ENCODE measurements around the gene C2orf68. TPM values are rescaled to one million over a fixed set of nuclear protein-coding genes. Genes with fewer than 3 reads are reported as not detected.

Gene C2orf68
- total and polyA plus RNA-seq, 3 experiments from 2014 or later, result 17.9 to 27.3 (median 26.7) TPM

DNA sequence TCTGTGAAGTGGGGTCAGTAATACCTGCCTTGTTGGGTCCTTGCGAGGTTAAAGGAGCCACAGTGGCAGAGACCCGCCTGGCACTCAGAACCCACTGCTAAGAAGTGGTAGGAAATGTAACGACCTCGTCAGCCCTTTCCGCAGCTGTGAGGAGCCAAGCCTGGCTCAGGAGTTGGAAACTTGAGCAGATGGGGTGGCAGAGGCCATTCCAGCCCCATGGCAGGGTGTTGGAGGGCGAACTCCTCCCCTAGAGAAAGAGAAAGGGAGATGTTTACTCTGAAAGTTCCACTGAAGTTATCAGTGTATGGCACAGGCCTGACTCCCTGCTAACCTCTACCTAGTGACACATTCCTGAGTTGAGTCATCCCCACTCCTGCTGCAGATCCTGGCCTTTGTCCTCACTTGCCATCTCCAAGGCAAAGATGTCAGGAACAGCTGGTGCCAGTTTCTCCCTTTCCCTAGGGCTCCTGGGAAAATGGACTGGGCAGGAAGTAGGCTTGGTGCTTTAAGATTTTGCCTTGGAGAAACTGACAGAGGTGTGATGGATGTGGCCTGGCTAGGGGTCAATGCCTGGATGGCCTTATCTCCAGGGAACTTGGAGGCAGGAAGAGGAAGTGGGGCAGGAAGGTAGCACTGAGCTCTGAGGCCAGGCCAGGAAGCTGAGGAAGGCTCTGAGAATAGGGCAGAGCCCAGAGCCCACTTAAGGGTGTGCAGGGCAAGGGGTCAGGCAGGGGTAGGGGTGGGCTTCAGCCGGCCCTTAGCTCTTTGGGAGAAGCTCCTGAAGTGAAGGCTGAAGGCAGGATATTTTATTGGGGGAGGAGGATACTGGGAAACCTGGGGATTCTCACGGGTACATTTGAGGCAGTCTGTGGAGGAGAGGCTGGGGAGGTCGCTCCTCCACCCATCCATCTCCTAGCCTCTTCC lies 26.7 kb downstream of the C2orf68 start:
- Mint-ChIP-seq H3K36me3 (peaks cover 6 to 32% (median 6%) of the 10 kb centered on the region in 3 donors), H3K27ac (peak overlapping the region; percentile 87 to 95 (median 92)), H3K27me3 (peaks cover 0 to 1% of the 10 kb centered on the region in 2 donors), H3K4me3 (peak overlapping the region; percentile 87 to 98 (median 91)), H3K9me3 (no peaks in the 10 kb centered on the region), H3K4me1 (peaks cover 43 to 60% (median 45%) of the 10 kb centered on the region in 3 donors)
- H3K27me3 ChIP-seq (ENCODE audit: insufficient read depth, low read length, poor library complexity, severe bottlenecking), result no peaks in the 10 kb centered on the region
- H3K27ac ChIP-seq (ENCODE audit: low read depth, low read length), result peak overlapping the region; percentile 38
- peaks cover 44% of the 10 kb centered on the region for H3K4me1 ChIP-seq (ENCODE audit: insufficient read depth, low read length)
- peaks cover 4% of the 10 kb centered on the region for H3K36me3 ChIP-seq (ENCODE audit: insufficient read depth, low read length)
- peak overlapping the region; percentile 78 for H3K4me3 ChIP-seq (ENCODE audit: low read length)
- H3K9me3 ChIP-seq (ENCODE audit: low read length), result no peaks in the 10 kb centered on the region
- peak in 1 of 5 donors; percentile 15 for DNase-seq
- ChIA-PET CTCF (interaction anchor here (0.8 to 1.5 kb wide), 4 partner anchors 20 to 52 kb away, joined by 3 to 4 read pairs (median 4); partner anchors contain the start of gene USP39), POLR2A (interaction anchor here (2.3 kb wide), 1 partner anchor 10 kb away, joined by 8 read pairs; the partner anchor contains the start of gene RNF181)

DNA sequence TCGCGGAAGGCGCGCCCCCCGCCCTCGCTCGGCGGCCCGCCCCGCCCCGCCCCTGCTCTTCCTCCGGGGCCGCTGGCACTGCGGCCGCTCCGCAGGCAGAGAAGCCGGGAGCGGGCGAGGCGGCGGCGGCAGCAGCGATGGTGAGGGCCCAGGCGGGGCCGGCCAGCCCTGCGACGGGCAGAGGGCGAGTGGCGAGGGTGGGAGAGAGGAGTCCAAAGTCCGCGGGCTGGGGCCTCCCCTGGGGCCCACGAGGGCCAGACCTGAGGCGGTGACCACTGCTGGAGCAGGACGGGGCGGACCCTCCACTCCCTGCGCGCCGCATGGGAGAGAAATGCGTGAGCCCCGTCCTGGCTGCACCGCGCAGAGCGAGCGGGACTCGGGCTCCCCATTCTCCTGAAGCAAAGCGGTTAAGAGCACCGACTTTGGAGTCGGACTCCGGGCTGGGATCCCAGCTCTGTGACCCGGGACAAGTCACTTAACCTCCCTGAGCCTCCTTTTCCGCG lies 27.5 kb downstream of the C2orf68 start, which contains the start of gene VAMP5:
TSS of gene VAMP5 (plus strand) at position 78 of the 503 bp plus-strand sequence. CDS start at position 138, 60 bp downstream.
- ChIA-PET POLR2A (interaction anchor here (2.3 kb wide), 1 partner anchor 11 kb away, joined by 8 read pairs; the partner anchor contains the start of gene RNF181), CTCF (interaction anchor here (1.0 to 1.5 kb wide), 3 partner anchors 32 to 53 kb away, joined by 3 to 4 read pairs (median 3); partner anchors contain the start of gene USP39)
- Mint-ChIP-seq H3K4me1 (peaks cover 47 to 65% (median 47%) of the 10 kb centered on the region in 3 donors), H3K27ac (peak within 1 kb of the TSS; percentile 92 to 97 (median 95)), H3K36me3 (peaks cover 6 to 34% (median 6%) of the 10 kb centered on the region in 3 donors), H3K27me3 (peaks cover 0 to 1% of the 10 kb centered on the region in 2 donors), H3K9me3 (no peaks in the 10 kb centered on the region), H3K4me3 (peak within 1 kb of the TSS; percentile 87 to 98 (median 91))
- H3K36me3 ChIP-seq (ENCODE audit: insufficient read depth, low read length), result peaks cover 4% of the 10 kb centered on the region
- H3K27ac ChIP-seq (ENCODE audit: low read depth, low read length), result peak within 1 kb of the TSS; percentile 67
- peak in 4 of 5 donors; percentile 31 to 43 (median 42) for DNase-seq
- H3K27me3 ChIP-seq (ENCODE audit: insufficient read depth, low read length, poor library complexity, severe bottlenecking), result no peaks in the 10 kb centered on the region
- H3K4me1 ChIP-seq (ENCODE audit: insufficient read depth, low read length), result peaks cover 51% of the 10 kb centered on the region
- peak within 1 kb of the TSS; percentile 78 for H3K4me3 ChIP-seq (ENCODE audit: low read length)
- H3K9me3 ChIP-seq (ENCODE audit: low read length), result no peaks in the 10 kb centered on the region

DNA sequence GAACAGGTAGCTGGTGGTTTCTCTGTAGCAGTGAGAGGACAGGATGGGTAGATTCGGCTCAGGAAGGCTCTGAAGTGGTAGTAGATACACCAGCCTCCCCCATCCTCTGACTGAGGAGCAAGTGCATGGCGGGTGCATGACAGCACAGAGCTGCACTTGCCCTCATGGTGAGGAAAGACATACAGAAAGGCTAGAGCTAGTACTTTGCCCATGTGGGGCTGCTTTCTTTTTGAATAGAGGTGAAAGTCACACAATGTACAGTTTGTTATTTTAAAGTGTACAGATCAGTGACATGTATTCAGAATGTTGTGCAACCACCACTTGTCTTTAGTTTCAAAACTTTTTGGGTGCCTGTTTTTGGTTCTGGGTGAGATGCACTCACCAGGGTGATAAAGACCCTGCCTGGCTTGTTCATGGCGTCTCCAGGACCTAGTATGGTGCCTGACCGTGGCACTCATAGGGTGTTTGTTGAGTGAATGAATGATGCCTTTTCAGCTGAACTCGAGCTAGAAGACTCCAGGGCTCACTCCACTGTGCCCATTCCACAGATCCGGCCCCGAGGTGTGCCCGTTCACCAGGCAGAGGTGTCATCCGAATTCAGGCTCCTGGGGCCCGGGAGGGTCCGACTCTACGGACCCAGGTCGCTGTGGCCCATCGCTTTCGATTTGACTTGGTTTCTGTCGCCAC lies 28.1 kb downstream of the C2orf68 start:
- ChIA-PET CTCF (interaction anchor here (0.9 to 1.0 kb wide), 3 partner anchors 11 to 54 kb away, joined by 3 read pairs; partner anchors contain the start of gene RNF181), POLR2A (interaction anchor here (0.7 to 2.3 kb wide), 3 partner anchors 12 to 45 kb away, joined by 4 to 8 read pairs (median 6); partner anchors contain the start of genes MAT2A and RNF181)
- H3K27me3 Mint-ChIP-seq, result peaks cover 0 to 1% of the 10 kb centered on the region in 2 donors
- H3K9me3 Mint-ChIP-seq, result no peaks in the 10 kb centered on the region
- Histone ChIP-seq H3K36me3 (ENCODE audit: insufficient read depth, low read length) (peaks cover 4% of the 10 kb centered on the region), H3K9me3 (ENCODE audit: low read length) (no peaks in the 10 kb centered on the region), H3K4me3 (ENCODE audit: low read length) (peak overlapping the region; percentile 78), H3K27ac (ENCODE audit: low read depth, low read length) (peak overlapping the region; percentile 67), H3K4me1 (ENCODE audit: insufficient read depth, low read length) (peaks cover 57% of the 10 kb centered on the region), H3K27me3 (ENCODE audit: insufficient read depth, low read length, poor library complexity, severe bottlenecking) (no peaks in the 10 kb centered on the region)
- peaks cover 52 to 70% (median 53%) of the 10 kb centered on the region in 3 donors for H3K4me1 Mint-ChIP-seq
- peaks cover 6 to 38% (median 6%) of the 10 kb centered on the region in 3 donors for H3K36me3 Mint-ChIP-seq
- H3K4me3 Mint-ChIP-seq, result peak overlapping the region; percentile 87 to 98 (median 91)
- H3K27ac Mint-ChIP-seq, result peak overlapping the region; percentile 92 to 97 (median 95)
- DNase-seq, result peak in 3 of 5 donors; percentile 15 to 65 (median 39)

DNA sequence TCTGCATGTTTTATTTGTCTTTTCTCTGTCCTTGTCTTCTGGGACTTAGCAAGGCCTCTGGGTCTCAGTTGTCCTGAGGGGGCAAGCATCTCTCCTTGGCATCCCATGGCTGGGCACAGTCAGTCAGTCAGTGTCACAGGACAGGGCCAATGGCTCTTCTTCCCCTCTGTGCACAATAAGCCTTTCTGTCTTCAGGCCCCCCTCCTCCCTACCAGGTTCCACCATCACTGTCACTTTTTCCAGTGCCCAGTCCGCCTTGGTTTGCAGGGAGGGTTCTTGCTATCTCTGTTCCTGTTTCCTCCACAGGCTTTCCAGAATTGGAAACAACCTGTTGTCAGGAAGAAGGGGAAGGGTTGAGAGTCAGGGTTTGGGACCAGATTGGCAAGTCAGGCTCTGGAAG lies 29.4 kb downstream of the C2orf68 start:
- Mint-ChIP-seq H3K4me3 (peak overlapping the region in 5 of 7 donors; percentile 26 to 98 (median 68)), H3K9me3 (no peaks in the 10 kb centered on the region), H3K27ac (peak overlapping the region in 7 of 8 donors; percentile 3 to 90 (median 80)), H3K27me3 (peaks cover 0 to 1% of the 10 kb centered on the region in 2 donors), H3K36me3 (peaks cover 6 to 50% (median 6%) of the 10 kb centered on the region in 3 donors), H3K4me1 (peaks cover 55 to 71% (median 59%) of the 10 kb centered on the region in 3 donors)
- POLR2A ChIA-PET, result no interaction called here
- H3K27me3 ChIP-seq (ENCODE audit: insufficient read depth, low read length, poor library complexity, severe bottlenecking), result no peaks in the 10 kb centered on the region
- H3K36me3 ChIP-seq (ENCODE audit: insufficient read depth, low read length), result peaks cover 4% of the 10 kb centered on the region
- no peaks in the 10 kb centered on the region for H3K9me3 ChIP-seq (ENCODE audit: low read length)
- H3K4me1 ChIP-seq (ENCODE audit: insufficient read depth, low read length), result peaks cover 62% of the 10 kb centered on the region
- CTCF ChIA-PET, result no interaction called here
- H3K27ac ChIP-seq (ENCODE audit: low read depth, low read length), result no peak overlapping the region
- no peak for DNase-seq
- no peak overlapping the region for H3K4me3 ChIP-seq (ENCODE audit: low read length)

DNA sequence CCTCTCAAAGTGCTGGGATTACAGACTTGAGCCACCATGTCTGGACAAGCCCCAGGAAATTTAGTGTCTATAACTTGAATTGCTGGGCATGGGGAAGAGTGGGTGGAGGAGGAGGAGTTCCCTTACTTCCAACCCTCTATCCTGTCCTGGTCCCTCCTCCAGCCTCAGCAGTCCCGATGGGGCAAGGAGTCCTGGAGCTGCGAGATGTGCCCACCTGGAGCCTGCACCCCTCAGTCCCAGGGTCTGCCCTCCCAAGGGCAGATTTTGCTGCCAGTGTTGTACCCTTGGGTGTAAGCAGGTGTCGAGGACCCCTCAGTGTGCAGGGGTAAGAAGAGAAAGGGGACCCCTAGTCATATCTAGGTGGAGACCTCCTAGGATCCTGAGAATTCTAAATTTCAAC lies 31.7 kb downstream of the C2orf68 start:
- Histone ChIP-seq H3K9me3 (ENCODE audit: low read length) (no peaks in the 10 kb centered on the region), H3K4me1 (ENCODE audit: insufficient read depth, low read length) (peaks cover 51% of the 10 kb centered on the region), H3K27me3 (ENCODE audit: insufficient read depth, low read length, poor library complexity, severe bottlenecking) (no peaks in the 10 kb centered on the region), H3K27ac (ENCODE audit: low read depth, low read length) (no peak overlapping the region), H3K36me3 (ENCODE audit: insufficient read depth, low read length) (peaks cover 4% of the 10 kb centered on the region), H3K4me3 (ENCODE audit: low read length) (no peak overlapping the region)
- no peak for DNase-seq
- H3K9me3 Mint-ChIP-seq, result no peaks in the 10 kb centered on the region
- ChIA-PET CTCF (no interaction called here), POLR2A (no interaction called here)
- peaks cover 6 to 53% (median 6%) of the 10 kb centered on the region in 3 donors for H3K36me3 Mint-ChIP-seq
- peak overlapping the region in 2 of 8 donors; percentile 63 to 72 for H3K27ac Mint-ChIP-seq
- H3K4me1 Mint-ChIP-seq, result peaks cover 48 to 64% (median 51%) of the 10 kb centered on the region in 3 donors
- no peaks in the 10 kb centered on the region for H3K27me3 Mint-ChIP-seq
- H3K4me3 Mint-ChIP-seq, result peak overlapping the region; percentile 29 to 82 (median 37)

DNA sequence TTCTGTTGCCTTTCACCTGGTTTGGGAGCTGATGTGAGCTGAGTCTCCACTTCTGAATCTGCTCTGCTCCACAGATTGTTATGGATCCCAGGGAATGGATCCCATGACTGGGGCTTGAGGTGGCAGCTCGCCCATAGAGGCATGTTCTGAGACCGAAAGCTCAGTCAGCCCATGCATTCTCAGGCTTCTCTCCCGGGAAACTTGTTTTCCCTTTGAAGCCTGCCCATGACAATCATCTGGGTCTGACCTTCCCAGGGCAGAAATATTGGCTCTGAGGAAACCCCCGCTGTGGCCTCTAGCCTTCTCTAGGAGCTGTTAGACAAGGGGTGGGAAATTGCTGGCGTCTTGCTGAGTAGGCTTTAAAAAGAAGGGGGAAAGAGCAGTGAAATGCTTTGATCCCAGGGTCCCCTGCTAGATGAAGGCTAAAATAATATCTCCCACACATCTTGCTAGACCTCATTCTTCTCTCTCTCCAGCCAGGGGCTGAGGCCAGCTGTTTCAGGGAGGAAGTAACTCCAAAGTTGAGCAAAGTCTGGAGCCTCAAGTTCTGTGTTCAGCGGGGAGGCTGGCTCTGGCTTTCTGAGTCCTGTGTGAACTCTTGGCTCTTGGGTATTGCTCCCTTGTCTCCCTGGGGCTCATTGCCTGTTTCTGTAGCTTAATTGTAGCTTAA lies 32.5 kb downstream of the C2orf68 start:
- Histone ChIP-seq H3K27ac (ENCODE audit: low read depth, low read length) (peak overlapping the region; percentile 73), H3K9me3 (ENCODE audit: low read length) (no peaks in the 10 kb centered on the region), H3K4me3 (ENCODE audit: low read length) (peak overlapping the region; percentile 78), H3K4me1 (ENCODE audit: insufficient read depth, low read length) (peaks cover 45% of the 10 kb centered on the region), H3K27me3 (ENCODE audit: insufficient read depth, low read length, poor library complexity, severe bottlenecking) (no peaks in the 10 kb centered on the region), H3K36me3 (ENCODE audit: insufficient read depth, low read length) (peaks cover 4% of the 10 kb centered on the region)
- Mint-ChIP-seq H3K4me3 (peak overlapping the region; percentile 86 to 98 (median 97)), H3K36me3 (peaks cover 6 to 50% (median 6%) of the 10 kb centered on the region in 3 donors), H3K9me3 (no peaks in the 10 kb centered on the region), H3K27me3 (no peaks in the 10 kb centered on the region), H3K4me1 (peaks cover 42 to 57% (median 46%) of the 10 kb centered on the region in 3 donors), H3K27ac (peak overlapping the region; percentile 20 to 94 (median 68))
- POLR2A ChIA-PET, result interaction anchor here (0.7 kb wide), 1 partner anchor 224 kb away, joined by 3 read pairs; no protein-coding TSS in a partner anchor
- DNase-seq, result no peak
- CTCF ChIA-PET, result interaction anchor here (2.4 kb wide), 1 partner anchor 160 kb away, joined by 7 read pairs; the partner anchor contains the start of gene SH2D6

All from CD8-positive, alpha-beta memory T cell (primary cell).